Testis (tissue), 3 donors: Measurements from ENCODE around the gene AP5M1. TPM values are rescaled to one million over a fixed set of nuclear protein-coding genes. Genes with fewer than 3 reads are reported as not detected.

ENCODE experiments used
- DNase-seq: peaks from one replicate; pipeline ENCODE4 v3.0.0-alpha.2; 2019
- H3K27ac ChIP-seq, 2 donors: fragments of 200-600 bp; sonication (generic); one replicate each; pipeline ENCODE4 v1.5.1; 2019
- H3K27me3 ChIP-seq: fragments of 200-600 bp; sonication (generic); one replicate; pipeline ENCODE4 v1.5.1; 2019
- H3K36me3 ChIP-seq: fragments of 200-600 bp; sonication (generic); one replicate; pipeline ENCODE4 v1.5.1; 2017; ENCODE audit warnings: low read depth; ENCODE audit errors: missing control alignments
- H3K4me1 ChIP-seq: fragments of 200-600 bp; sonication (generic); one replicate; pipeline ENCODE4 v1.5.1; 2019
- H3K4me3 ChIP-seq, 2 donors: fragments of 200-600 bp; sonication (generic); one replicate each; pipeline ENCODE4 v1.5.1; 2017 to 2019
- H3K9me3 ChIP-seq: fragments of 200-600 bp; sonication (generic); one replicate; pipeline ENCODE4 v1.5.1; 2017
- CTCF ChIP-seq, 3 experiments: fragments of 450-650 bp in 2 of 3; fragments of 200-600 bp in 1 of 3; sonication (generic) in 1 of 3; IDR thresholded peaks; one replicate each; pipeline ENCODE4 v1.5.1; 2016 to 2019; ENCODE audit warnings: antibody characterized with exemption in 3 of 3, mild to moderate bottlenecking in 2 of 3, moderate library complexity in 1 of 3
- POLR2A ChIP-seq: fragments of 450-650 bp; IDR thresholded peaks from one replicate; pipeline ENCODE4 v1.6.1; 2017; ENCODE audit warnings: antibody characterized with exemption, mild to moderate bottlenecking, moderate library complexity
- WGBS, 2 donors: methylation state at CpG; one replicate each; pipeline ENCODE4 v1.1.5; 2018; 5-methylcytosine and 5-hydroxymethylcytosine counted together
- intact Hi-C: fragments of 100-400 bp; cut with DNase I; formaldehyde crosslinking; loops from one replicate; pipeline ENCODE4 v1.15.1; 2023; ENCODE audit warnings: low total_unique reads
- polyA plus RNA-seq: library from polyadenylated mRNA; stranded (reverse); fragments of 350-450 nt; fragmentation: Illumina TruSeq; extraction: RNeasy Lipid Tissue Mini Kit (QIAGEN cat#74804); gene quantifications from one replicate; pipeline ENCODE4 v1.2.3, GENCODE V29; 2014; ENCODE audit warnings: low read depth, low replicate concordance; ENCODE audit not compliant: insufficient read depth
- total RNA-seq, 2 donors: library from RNA; depleted of rRNA; stranded (reverse); fragments of >200 nt; gene quantifications; one replicate each; pipeline ENCODE4 v1.2.3, GENCODE V29; 2016

The AP5M1 gene
- total and polyA plus RNA-seq, 3 donors from 2014 or later, result 28.3 to 32.0 (median 30.6) TPM

GRCh38 chr14:57345106-57345505 lies 76.3 kb downstream of the AP5M1 start:
- 75 to 76% methylated on average over 9 of the region's 9 CpGs for WGBS, 2 donors
- Histone ChIP-seq H3K4me1 (no peaks in the 10 kb centered on the region), H3K36me3 (no peaks in the 10 kb centered on the region), H3K9me3 (no peaks in the 10 kb centered on the region), H3K4me3 (no peak overlapping the region), H3K27me3 (no peaks in the 10 kb centered on the region), H3K27ac (no peak overlapping the region)
- no peak for TF ChIP-seq CTCF (IDR thresholded peaks at IDR 0.05)
- no peak for TF ChIP-seq POLR2A
- no peak for DNase-seq
- intact Hi-C loops, result no loop called here

GRCh38 chr14:57346741-57347140 lies 78.0 kb downstream of the AP5M1 start:
- no peaks in the 10 kb centered on the region for H3K4me1 ChIP-seq
- no peaks in the 10 kb centered on the region for H3K36me3 ChIP-seq
- no peaks in the 10 kb centered on the region for H3K27me3 ChIP-seq
- H3K4me3 ChIP-seq, result no peak overlapping the region
- H3K9me3 ChIP-seq, result no peaks in the 10 kb centered on the region
- DNase-seq, result no peak
- H3K27ac ChIP-seq, result no peak overlapping the region
- TF ChIP-seq CTCF (IDR thresholded peaks at IDR 0.05), result no peak
- 44 to 64% methylated on average over 2 of the region's 2 CpGs for WGBS, 2 donors
- intact Hi-C loops, result no loop called here

Other genes starting within 250 kb of the AP5M1 start
- 10 to 100 TPM; 73.7 to 89.4 TPM for gene EXOC5, start 66 bp upstream of the AP5M1 start, total RNA-seq
- gene EXOC5, start 66 bp upstream of the AP5M1 start, polyA plus RNA-seq, result 133 TPM
- 10 to 100 TPM; 30.0 to 33.0 TPM for gene NAA30, start 121.6 kb downstream of the AP5M1 start, total RNA-seq
- gene NAA30, start 121.6 kb downstream of the AP5M1 start, polyA plus RNA-seq, result 37.2 TPM
- not detected for gene CCDC198, start 224.9 kb downstream of the AP5M1 start, total RNA-seq
- gene CCDC198, start 224.9 kb downstream of the AP5M1 start, polyA plus RNA-seq, result 3.8 TPM